Stimulated activated CD8-positive, alpha-beta memory T cell treated with anti-CD3 and anti-CD28 coated beads, Interleukin-12 subunit alpha, Interleukin-12 subunit beta, amount 100 ng/mL, for 4 hours (primary cell): ENCODE measurements around the gene MX1.

ENCODE experiments used
- DNase-seq: peaks from one replicate; pipeline ENCODE4 v3.0.0-alpha.2; 2020; ENCODE audit warnings: low read depth

MX1 gene

DNA sequence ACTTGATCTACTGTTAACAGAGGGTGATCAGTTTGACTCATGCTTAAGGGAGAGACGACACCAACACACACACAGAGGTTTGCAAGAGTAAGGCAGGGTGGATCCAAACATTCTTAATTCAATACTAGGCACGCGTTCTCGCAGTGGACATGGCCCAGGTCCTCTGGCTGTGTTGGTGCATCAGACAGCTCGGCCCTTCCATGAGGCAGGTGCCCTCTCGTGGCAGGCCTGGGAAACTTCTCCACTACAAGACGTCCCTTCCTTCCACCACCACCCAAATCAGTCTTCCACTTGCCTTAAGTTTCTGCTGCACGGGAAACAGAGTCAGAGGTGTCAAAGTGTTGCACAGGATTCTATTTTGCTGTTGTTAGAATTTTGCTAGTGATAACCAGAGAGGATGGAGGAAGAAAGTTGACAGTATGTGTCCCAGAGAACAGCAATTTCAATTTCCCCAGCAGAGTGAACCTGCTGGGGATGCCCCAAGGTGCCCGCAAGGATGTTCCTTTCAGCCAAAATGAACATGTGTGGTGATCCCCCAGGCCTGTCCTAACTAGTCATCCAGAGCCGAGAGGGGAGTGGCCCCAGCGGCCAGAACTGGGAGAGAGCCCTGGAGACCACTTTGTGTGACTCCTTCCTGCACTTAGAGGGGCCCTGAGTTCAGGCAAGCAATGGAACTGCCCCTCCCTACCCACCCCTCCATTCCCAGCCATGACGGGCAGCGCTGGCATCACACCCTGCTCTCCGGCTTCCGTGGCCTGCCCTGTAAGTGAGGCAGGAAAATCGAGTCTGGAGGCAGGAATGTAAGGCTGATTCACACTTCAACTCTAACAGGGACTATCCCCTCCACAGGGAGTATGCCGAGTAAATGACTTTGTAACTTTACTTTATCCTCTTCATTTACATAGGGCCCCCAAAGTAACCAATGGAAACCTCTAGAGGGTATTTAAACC lies 34.8 kb downstream of the MX1 start:
- DNase-seq = peak; percentile 10

DNA sequence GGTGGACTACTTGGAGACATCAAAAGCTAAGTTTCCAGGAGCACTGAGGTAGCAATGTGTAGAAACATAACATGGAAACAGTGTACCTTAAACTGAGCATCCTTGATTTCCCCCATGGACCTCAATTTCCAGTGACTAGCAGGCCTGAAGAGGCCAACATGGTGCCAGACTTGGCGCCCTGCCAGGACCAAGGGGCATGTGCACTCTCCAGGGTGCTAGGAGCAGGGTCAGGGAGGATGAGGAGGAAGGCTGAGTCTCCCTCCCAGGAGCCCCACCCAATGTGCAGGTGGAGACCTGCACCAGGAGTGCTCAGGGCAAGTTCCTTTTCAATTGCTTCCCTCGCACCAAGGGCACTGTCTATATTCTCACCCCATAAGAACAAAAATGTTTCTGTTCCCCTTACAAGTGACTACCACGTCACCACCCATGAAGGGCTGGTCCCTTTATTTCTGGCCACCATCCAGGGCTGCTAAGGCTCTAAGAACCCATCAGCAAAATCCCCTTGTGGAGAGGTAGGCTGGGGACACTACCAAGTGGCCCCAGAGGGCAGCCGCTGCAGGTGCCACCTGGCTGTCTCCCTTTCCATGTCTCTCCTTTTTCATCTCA lies 39.2 kb downstream of the MX1 start:
- no peak for DNase-seq

DNA sequence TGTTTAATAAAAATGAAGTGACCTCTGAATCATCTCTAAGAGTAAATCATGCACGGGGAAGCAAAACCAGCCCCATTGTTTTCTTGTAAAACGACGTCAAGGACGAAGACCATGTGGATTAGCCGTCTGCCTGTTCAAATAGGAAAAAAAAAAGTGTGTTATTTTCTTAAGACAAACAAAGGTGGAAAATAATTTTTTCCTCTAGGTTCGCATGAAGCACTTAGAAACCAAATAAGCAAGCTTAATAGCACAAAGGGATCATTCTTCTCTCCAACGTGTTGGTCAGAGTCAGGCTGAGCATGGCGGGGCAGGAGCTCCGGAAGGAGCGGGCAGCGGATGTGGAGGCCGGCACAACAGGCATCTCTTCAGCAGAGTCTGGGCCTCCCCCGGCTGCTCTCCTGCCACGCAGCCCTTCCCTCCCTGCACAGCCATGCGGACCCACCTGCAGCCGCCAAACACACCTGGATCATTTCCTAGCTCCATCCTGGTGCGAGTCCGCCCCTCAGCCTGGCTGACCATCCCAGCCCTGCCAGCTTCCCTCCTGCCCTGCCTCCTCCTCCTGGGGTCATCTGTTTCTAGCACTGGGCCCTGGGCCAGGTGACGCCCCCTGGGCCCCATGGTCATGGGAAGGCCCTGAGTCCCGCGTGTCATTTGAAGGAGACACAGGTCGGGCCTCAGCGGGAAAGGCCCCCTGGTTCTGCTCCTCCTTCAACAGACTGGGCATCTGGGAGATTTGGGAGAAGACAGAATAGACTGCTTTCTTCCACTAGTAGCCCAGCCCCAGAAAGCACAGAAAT lies 40.2 kb downstream of the MX1 start:
- no peak for DNase-seq

DNA sequence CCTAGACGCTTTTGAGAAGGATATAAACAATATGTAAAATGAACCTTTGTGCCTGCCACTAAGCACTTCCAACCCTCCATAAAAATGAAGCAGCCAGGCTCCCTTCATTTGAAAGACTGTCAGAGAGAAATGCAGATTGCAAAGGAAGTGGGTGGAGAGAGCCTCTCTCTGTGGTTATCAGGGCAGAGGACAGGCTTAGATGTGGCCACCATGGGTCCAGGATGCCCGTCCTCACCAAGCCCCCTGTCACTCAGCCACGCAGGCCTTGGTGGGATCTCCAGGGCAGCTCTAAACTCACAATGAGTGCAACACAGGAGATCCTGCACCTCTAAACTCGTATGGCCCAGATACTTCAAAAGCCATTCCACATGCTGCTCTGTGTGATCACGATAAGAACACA lies 44.0 kb downstream of the MX1 start:
- no peak for DNase-seq

DNA sequence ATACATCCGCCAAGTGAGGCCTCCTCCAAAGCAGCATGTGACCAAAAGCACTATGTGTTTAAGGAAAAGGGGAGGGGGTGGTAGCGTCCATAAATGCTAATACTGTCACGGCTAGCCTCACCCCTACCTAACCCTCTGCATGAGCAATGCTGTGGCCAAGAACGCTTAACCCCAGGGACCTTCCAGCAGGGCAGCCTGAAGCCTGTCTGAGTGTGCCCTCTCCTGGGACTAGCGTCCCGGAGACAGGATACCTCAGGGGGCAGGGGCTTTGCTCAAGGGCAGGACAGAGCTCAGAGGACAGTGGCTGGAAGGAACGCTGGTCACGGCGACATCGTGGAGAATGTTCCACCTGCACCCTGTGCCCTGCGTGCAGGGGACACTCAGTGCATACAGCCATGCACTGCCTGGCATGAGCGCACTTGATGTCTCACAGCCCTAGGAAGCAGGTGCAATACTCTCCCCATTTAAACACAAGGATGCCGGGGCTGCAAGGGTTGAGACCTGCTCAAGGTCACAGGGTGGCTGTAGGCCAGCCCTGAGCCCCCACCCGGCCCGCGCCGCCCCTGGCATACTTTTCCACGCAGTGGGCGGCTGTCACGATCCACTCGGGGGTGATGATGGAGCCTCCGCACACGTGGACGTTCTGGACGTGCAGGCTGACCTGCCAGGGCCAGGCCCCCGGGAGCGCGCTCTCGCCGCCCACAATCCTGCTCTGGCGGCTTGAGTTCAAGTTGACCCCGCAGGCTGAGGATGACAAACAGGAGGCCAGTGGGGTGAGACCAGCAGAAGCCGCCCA lies 46.9 kb downstream of the MX1 start:
- DNase-seq = no peak

DNA sequence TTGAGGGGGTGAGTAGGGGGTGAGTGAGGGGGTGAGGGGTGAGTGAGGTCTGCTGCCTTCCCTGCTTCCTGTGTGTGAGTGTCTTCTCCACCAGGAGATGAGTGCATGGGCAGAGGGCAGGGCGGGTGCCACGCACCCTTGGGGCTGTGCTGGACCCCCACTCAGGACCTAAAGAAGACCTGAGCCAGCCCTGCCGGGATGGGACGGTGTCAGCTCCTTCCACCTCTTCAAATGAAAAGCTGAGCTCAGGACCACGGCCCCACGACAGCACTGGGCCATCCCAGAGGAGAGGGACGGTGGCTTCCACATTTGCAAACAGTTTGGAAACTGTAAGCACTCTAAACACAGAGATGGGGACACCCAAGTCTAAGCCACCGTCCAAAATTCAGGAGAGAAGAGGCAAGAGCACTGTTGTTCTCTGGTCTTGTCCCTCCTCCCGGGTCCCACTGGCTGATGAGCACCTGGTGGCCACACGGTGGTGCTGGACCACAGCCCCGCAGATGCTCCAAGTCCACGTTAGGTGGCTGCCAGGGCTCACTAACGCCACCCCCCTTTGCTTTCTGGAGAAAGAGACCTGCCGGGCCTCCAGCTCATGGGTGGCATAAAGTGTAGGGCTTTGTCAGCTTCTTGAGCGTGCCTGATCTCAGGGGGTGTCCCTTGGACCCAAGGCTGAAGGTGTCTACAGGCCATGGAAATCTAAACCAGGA lies 49.8 kb downstream of the MX1 start:
- DNase-seq = no peak

DNA sequence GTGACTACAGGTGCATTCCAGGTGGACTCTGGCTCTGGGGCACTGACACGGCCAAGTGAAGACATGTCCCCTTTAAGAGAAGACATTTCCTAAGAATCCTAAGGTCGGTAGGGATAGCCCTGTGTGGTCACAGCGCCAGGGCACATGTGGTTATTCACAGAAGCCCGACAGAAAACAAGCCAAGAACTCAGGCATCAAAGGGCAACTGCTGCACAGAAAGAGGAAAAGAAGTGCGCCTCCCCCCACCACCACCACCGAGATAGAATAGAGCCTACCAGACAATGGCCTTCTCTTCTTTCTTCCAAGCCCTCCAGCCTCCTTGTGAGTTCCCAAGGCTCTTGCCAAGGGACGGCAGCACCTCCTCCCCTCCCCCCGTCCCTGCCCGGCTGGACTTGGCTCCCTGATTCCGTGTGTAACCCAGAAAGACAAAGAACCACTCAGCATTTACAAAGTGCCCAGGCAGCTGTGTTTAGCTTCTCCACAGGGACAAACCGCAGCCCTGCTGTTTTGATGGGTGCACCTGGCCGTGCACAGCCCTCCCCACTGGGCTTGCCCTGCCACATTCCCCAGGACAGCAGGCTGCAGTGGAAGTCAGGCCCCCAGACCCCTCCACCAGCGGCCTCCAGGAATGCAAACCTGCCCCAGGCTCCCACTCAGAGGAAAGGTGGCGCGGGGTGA lies 51.7 kb downstream of the MX1 start:
- no peak for DNase-seq

DNA sequence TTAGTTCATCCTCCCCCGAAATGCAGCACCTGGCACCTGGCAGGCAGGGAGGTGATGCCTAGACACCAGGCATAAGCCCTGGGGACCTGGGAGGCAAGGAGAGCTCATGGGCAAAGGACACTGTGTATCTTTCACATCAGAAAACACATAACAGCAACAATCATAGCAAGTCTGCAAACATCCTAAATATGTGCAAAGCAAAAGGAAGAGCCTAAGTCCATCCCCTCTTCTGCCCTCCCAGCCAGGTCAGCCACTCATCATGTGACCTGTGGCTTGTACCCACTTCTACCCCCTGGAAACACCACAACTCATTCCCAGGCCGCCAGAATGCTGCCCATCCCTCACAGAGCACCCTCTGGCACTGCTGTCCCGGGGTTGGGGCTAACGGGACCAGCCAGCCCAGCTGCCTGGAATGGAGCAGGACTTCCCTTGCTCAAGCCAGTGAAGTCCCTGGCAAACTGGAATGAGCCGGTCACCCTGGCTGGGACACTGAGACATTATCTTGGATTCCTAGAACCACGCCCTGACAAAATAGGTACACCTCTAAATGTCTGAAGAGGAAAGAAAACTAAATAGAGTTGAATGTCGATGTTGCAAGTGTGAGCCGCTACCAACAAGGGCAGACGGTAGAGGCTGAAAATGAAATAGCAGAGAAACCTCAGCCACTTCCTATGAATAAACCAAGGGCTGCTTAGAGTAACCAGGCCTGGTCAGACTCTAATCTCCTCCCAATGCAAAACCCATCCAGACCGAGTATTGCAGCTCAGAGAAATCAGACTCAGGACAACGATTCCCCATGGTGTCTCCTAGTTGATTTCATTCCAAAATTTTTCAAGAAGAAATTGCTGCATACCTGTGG lies 52.5 kb downstream of the MX1 start:
- DNase-seq = no peak

DNA sequence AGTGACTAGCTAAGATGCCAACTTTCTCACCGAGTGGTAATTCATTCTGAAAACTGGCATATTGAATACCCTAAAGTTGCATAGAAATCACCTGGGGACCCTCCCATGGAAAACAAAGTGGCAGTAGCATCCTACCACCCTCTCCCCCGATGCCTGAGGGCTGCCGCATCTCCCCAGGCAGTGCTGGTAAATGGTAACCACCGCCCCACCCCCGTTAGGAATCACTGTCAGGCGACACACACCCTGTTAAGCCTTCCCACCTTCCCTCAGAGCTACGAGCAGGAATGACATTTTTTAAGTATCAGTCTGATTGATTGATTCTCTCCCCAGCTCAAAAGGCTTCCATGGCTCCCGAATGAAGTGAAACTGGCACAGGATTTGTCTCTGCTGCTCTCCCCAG lies 53.6 kb downstream of the MX1 start:
- DNase-seq = no peak

DNA sequence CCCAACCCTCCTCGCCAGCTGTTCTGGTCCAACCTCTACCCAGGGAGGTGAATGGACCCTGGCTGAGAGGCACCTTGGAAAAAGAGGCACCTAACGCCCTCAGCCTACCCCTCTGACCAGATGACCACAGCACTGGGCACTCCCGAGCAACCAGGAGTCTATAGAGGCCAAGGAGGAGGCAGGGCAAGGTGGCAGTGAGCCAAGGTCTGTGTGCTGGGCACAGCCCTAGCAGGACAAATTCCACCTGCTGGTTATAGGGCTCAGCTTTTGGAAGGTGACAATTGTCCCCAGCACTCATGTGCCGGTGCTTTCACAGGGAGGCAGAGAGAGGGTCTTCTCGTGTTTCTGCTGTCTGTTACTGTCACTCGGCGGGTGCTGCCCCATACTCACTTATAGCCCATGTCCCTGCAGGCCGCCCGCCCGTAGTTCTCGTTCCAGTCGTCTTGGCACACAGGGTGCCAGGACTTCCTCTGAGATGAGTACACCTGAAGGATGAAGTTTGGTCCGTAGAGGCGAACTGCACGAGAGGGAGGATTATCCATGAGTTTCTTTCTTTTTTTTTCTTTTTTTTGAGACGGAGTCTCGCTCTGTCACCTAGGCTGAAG lies 54.1 kb downstream of the MX1 start:
- DNase-seq = no peak

DNA sequence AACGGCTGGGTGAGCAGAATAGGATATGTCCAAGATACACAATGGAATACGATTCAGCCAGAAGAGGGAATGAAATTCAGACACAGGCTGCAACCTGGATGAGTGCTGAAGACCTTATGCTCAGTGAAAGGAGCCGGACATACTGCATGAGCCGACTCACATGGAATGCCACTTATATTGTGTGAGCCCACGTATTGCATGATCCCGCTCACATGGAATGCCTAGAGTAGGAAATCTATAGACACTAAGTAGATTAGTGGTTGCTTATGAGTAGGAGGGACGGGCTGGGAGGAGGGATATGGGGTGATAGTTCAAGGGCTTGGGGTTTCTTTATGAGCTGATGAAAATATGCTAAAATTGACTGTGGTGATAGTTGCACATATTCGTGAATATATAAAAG lies 55.2 kb downstream of the MX1 start:
- no peak for DNase-seq

DNA sequence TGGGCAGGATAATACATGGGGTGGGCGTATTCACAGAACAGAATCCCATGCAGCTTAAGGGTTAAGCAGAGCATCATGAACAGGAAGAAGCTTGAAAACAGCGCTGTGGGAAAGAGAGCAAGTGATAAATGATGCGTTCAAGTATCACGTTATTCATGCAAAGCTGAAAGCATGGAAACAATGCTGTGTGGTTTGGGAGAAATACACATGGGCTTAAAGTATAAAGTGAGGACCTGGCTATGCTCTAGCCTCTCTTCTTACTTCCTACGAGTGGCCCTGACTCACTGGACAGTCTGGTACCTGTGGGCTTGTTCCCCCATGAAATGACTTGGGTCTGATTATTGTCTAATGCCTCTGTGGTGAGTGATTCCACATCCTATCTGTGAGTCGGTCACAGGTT lies 56.3 kb downstream of the MX1 start:
- DNase-seq = no peak

DNA sequence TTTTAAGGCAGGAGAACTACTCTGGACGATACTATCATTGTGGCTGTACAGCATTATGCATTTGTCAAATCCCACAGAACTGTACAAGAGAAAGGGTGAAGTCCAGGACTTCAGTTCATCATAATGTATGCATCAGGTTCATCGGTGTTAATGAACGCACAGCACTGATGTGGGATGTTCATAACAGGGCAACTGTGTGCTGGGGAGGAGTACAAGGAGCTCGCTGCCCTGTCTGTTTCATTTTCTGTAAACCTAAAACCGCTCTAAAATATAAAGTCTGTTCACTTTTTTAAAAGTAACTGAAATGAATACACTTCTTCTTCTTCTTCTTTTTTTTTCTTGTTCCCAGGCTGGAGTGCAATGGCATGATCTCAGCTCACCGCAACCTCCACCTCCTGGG lies 56.9 kb downstream of the MX1 start:
- DNase-seq = no peak

DNA sequence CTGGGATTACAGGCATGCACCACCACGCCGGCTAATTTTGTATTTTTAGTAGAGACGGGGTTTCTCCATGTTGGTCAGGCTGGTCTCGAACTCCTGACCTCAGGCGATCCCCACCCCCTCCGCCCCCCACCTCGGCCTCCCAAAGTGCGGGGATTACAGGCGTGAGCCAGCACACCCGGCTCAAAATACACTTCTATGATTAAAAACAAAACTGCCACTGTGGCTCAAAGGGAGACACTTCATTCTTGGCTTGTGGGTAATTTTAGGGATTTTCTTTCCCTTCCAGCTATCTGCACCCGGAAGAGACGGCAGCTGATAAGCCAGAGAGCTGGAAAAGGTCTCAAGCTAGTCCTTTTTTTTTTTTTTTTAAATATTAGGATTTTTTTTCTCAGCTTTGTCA lies 57.4 kb downstream of the MX1 start:
- no peak for DNase-seq

DNA sequence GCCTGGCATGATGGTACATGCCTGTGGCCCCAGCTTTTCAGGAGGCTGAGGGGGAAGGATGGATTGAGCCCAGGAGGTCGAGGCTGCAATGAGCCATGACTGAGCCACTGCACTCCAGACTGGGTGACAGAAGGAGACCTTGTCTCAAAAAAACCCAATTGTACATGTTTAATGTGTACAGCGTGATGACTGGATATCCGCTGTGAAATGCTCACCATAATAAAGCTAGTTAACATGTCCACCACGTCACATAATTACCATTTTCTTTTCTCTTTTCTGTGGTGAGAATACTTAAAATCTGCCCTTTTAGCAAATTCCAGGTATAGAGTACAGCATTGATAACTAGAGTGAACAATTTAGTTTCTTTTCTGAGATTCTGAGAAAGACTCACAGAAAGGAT lies 57.9 kb downstream of the MX1 start:
- DNase-seq = no peak

DNA sequence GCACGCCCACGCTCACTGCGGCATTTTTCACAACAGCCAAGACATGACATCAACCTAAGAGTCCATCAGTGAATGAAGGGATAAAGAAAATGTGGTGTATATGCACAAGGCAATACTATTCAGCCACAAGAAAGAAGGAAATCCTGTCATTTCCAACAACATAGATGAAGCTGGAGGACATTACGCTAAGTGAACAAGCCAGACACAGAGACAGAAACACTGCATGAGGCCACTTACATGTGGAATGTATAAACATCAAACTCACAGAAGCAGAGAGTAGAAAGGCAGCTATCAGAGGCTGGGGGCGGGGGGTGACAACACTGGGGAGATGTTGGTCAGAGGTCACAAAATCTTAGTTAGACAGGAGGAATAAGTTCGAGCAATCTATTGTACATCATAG lies 61.0 kb downstream of the MX1 start:
- DNase-seq = no peak

DNA sequence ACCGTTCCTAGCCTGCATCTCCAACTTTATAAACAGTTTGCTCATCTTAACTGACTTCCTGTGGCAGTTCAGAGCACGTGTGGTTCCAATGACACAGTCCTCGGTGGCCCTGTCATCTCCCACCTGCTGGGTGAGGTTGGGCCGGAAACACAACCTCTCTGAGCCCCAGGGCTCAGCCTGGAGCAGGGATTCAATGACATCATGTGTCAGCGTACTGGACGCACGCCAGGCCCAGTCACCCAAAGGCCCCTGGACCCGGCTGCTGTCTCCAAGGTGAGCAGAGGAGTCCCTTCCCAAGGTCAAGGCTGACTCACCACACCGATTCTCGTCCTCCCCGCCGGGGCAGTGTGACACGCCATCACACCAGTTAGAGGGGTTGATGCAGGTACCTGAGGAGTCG lies 62.0 kb downstream of the MX1 start:
- no peak for DNase-seq

DNA sequence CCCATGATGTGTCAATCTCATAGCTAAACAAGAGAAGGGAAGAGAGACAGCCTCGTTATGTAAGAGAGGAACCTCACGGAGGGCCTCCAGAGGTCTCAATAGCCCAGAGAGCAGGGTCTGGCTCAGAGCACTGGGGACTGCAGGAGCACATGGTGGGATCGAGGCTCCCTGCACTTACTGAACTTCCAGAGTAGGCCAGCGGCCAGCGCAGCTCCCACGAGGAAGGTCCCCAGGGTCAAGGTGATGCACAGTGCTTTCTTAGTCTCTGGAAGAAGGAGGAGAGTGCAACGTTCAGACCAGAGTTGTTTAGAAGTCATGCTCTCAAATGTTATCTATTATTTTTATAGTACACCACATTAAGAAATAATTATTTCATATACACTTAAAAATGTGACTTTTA lies 63.3 kb downstream of the MX1 start:
- DNase-seq = no peak

DNA sequence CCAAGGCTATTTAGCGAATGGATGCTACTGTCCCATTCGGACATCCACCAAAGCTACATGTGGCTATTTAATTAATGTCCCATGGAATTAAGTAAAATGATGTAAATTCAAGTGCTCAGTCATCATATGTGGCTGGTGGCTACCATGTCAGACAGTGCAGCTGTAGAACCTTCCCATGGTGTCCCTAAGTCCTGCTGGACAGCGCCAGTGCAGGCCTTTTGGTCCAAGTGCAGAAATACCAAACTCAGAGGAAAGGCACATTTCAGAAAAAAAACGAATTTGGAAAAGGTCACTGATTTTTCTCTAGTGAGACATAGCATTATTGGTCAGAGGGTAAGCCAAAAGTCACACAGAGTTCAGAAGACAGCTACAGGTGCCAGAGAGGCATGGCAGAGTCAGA lies 64.3 kb downstream of the MX1 start:
- DNase-seq = no peak

DNA sequence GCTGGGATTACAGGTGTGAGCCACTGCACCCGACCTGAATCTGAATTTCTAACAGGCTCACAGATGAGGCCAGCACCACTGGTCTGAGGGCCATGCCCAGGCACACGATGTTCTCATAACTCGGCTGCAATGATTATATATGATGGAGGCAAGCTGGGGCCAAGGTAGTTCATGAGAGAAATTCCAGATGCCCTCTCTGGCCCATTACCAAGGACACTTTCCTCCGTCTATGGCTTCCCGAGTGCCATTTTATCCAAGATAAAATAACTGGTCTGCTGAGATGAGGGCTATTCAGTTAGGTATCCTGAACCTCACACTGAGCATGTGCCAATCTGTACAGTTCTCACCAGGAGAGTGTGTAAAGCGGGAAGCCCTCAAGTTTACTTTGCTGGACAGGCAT lies 65.4 kb downstream of the MX1 start:
- no peak for DNase-seq
